HCT116 (cell line): ENCODE data around the gene PLCG2. TPM values are rescaled to one million over a fixed set of nuclear protein-coding genes. Genes with fewer than 3 reads are reported as not detected.

Experiments used
- ATAC-seq: fragments of 200-7000 bp; cut with Tn5 transposase; 2 replicates; pipeline ENCODE4 v1.9.1; 2020; ENCODE audit warnings: mild to moderate bottlenecking, moderate library complexity
- BruUV-seq: library from RNA; stranded (reverse); fragments of 400-500 nt; replicated peaks from 2 replicates; lab custom pipeline; 2021; lab: Mats Ljungman, UMichigan
- CTCF ChIA-PET: fragments of 300-600 bp; sonication (Branson Sonifier 250); formaldehyde crosslinking; loops from one replicate; lab custom pipeline; 2021; ENCODE audit warnings: antibody characterized with exemption; lab: Charles Lee
- POLR2A ChIA-PET: fragments of 300-600, 350-600 bp; sonication (Branson Sonifier 250); formaldehyde crosslinking; loops from one replicate; lab custom pipeline; 2021; ENCODE audit warnings: antibody characterized with exemption; lab: Charles Lee
- RAD21 ChIA-PET, 2 experiments: fragments of 300-600 bp; sonication (Branson Sonifier 250); formaldehyde crosslinking; loops; one replicate each; lab custom pipeline; 2023; ENCODE audit warnings: low total read pairs in 2 of 2; ENCODE audit not compliant: uncharacterized antibody in 2 of 2, unreplicated experiment in 2 of 2, low non-redundant PET in 1 of 2; lab: Charles Lee
- DNase-seq: peaks from one replicate; pipeline ENCODE4 v3.0.0-alpha.2; 2010; ENCODE audit warnings: low read depth, low spot score
- H2AFZ ChIP-seq: fragments of 200-600 bp; shearing (Covaris generic), sonication (generic); 2 replicates; pipeline ENCODE4 v1.6.1; 2017; ENCODE audit warnings: low read depth, mixed run types, mixed read lengths, antibody characterized with exemption, low read length; ENCODE audit not compliant: poor library complexity, severe bottlenecking
- H3K27ac ChIP-seq: 2 replicates; pipeline ENCODE4 v1.5.1; 2012; ENCODE audit warnings: low read depth, low read length
- H3K27me3 ChIP-seq: fragments of 200-600 bp; sonication (generic); 2 replicates; pipeline ENCODE4 v1.6.1; 2016; ENCODE audit warnings: mixed run types, low read length, mixed read lengths; ENCODE audit not compliant: insufficient read depth
- H3K36me3 ChIP-seq, 2 experiments: fragments of 200-500 bp in 1 of 2; fragments of 200-600 bp in 1 of 2; sonication (Bioruptor generic) in 1 of 2; sonication (generic) in 1 of 2; 2 replicates each; pipeline versions ENCODE4 v1.5.1 to v1.6.1; 2014 to 2016; ENCODE audit warnings: low read length in 2 of 2, inconsistent platforms in 1 of 2, mixed read lengths in 1 of 2, mixed run types in 1 of 2; ENCODE audit not compliant: insufficient read depth in 2 of 2, control insufficient read depth in 1 of 2
- H3K4me1 ChIP-seq, 2 experiments: fragments of 200-600 bp in 1 of 2; sonication (generic) in 1 of 2; 2 replicates each; pipeline versions ENCODE4 v1.5.1 to v1.6.1; 2012 to 2017; ENCODE audit warnings: low read length in 2 of 2, inconsistent platforms in 1 of 2, mild to moderate bottlenecking in 1 of 2, mixed read lengths in 1 of 2, mixed run types in 1 of 2, moderate library complexity in 1 of 2; ENCODE audit not compliant: insufficient read depth in 2 of 2, control insufficient read depth in 1 of 2
- H3K4me2 ChIP-seq: fragments of 200-600 bp; sonication (generic); 2 replicates; pipeline ENCODE4 v1.6.1; 2017; ENCODE audit warnings: mixed run types, low read length, mixed read lengths
- H3K4me3 ChIP-seq, 2 experiments: fragments of 200-600 bp in 1 of 2; sonication (generic) in 1 of 2; replicated peaks in 1 of 2; 2 replicates each; pipeline ENCODE4 v1.5.1; 2011 to 2016; ENCODE audit warnings: low read length in 2 of 2, control low read depth in 1 of 2, low read depth in 1 of 2, mild to moderate bottlenecking in 1 of 2, mixed read lengths in 1 of 2, mixed run types in 1 of 2
- H3K79me2 ChIP-seq: fragments of 200-600 bp; sonication (generic); 2 replicates; pipeline ENCODE4 v1.6.1; 2017; ENCODE audit warnings: mild to moderate bottlenecking, mixed run types, low read length, moderate library complexity, mixed read lengths; ENCODE audit not compliant: insufficient read depth
- H3K9ac ChIP-seq: fragments of 200-600 bp; sonication (generic); 2 replicates; pipeline ENCODE4 v1.6.1; 2016; ENCODE audit warnings: low read length, mixed read lengths
- H3K9me2 ChIP-seq: fragments of 200-600 bp; sonication (generic), shearing (Covaris generic); 2 replicates; pipeline ENCODE4 v1.6.1; 2017; ENCODE audit warnings: mixed run types, mild to moderate bottlenecking, moderate library complexity; ENCODE audit not compliant: insufficient read depth
- H3K9me3 ChIP-seq, 2 experiments: fragments of 200-500 bp in 1 of 2; fragments of 200-600 bp in 1 of 2; sonication (Bioruptor generic) in 1 of 2; sonication (generic) in 1 of 2; 2 replicates each; pipeline ENCODE4 v1.6.1; 2014 to 2017; ENCODE audit warnings: low read length in 2 of 2, mixed read lengths in 2 of 2, inconsistent platforms in 1 of 2, low read depth in 1 of 2, mild to moderate bottlenecking in 1 of 2, mixed run types in 1 of 2, moderate library complexity in 1 of 2; ENCODE audit not compliant: control insufficient read depth in 1 of 2, insufficient read depth in 1 of 2
- H4K20me1 ChIP-seq: fragments of 200-600 bp; sonication (generic), shearing (Covaris generic); 2 replicates; pipeline ENCODE4 v1.6.1; 2017; ENCODE audit warnings: mixed run types, mild to moderate bottlenecking, moderate library complexity; ENCODE audit not compliant: insufficient read depth
- CBX3 ChIP-seq: IDR thresholded peaks from 2 replicates; pipeline ENCODE4 v1.6.1; 2012; ENCODE audit warnings: low read depth
- CEBPB ChIP-seq: IDR thresholded peaks from 2 replicates; pipeline ENCODE4 v1.6.1; 2012; ENCODE audit warnings: low read depth
- EGR1 ChIP-seq: IDR thresholded peaks from 2 replicates; pipeline ENCODE4 v1.6.1; 2012; ENCODE audit warnings: low read depth
- EZH2phosphoT487 ChIP-seq: fragments of 200-600 bp; IDR thresholded peaks from 2 replicates; pipeline ENCODE4 v1.6.1; 2018; ENCODE audit warnings: antibody characterized with exemption, borderline replicate concordance
- FOSL1 ChIP-seq: IDR thresholded peaks from 2 replicates; pipeline ENCODE4 v1.6.1; 2012; ENCODE audit warnings: low read depth
- JUND ChIP-seq: IDR thresholded peaks from 2 replicates; pipeline ENCODE4 v1.6.1; 2012
- RAD21 ChIP-seq: IDR thresholded peaks from 2 replicates; pipeline ENCODE4 v1.6.1; 2012; ENCODE audit warnings: low read depth, mild to moderate bottlenecking
- SRF ChIP-seq: IDR thresholded peaks from 2 replicates; pipeline ENCODE4 v1.6.1; 2012; ENCODE audit warnings: low read depth
- TCF7L2 ChIP-seq: IDR thresholded peaks from 2 replicates; pipeline ENCODE4 v1.7.0; 2011; ENCODE audit warnings: borderline replicate concordance, inconsistent platforms; ENCODE audit not compliant: insufficient read depth, insufficient read length; ENCODE audit errors: extremely low read depth
- YY1 ChIP-seq: IDR thresholded peaks from 2 replicates; pipeline ENCODE4 v1.6.1; 2011; ENCODE audit warnings: low read length, low read depth, moderate library complexity, mild to moderate bottlenecking; ENCODE audit not compliant: insufficient replicate concordance; ENCODE audit errors: extremely low read depth
- ZBTB33 ChIP-seq: IDR thresholded peaks from 2 replicates; pipeline ENCODE4 v1.6.1; 2011; ENCODE audit warnings: mild to moderate bottlenecking, low read length, moderate library complexity; ENCODE audit not compliant: insufficient replicate concordance; ENCODE audit errors: extremely low read depth
- ZNF274 ChIP-seq: fragments of 200-500 bp; sonication (Bioruptor generic); IDR thresholded peaks from 2 replicates; pipeline ENCODE4 v1.6.1; 2014; ENCODE audit warnings: mild to moderate bottlenecking, low read depth, low read length, inconsistent platforms
- intact Hi-C: fragments of 100-400 bp; cut with micrococcal nuclease; formaldehyde crosslinking; loops from 2 replicates; pipeline ENCODE4 v1.10.0; 2022
- total RNA-seq: library from RNA; stranded (reverse); gene quantifications from one replicate; pipeline ENCODE4 v1.2.1, GENCODE V29; 2021; ENCODE audit not compliant: unreplicated experiment
- TF ChIP-seq, protein P1 (sequence below): IDR thresholded peaks from 2 replicates; pipeline ENCODE4 v1.6.1; 2012

Gene PLCG2
- total RNA-seq, 1 experiment from 2014 or later: 31.2 TPM

GRCh38 chr16:81882559-81882958 is 103.5 kb downstream of the PLCG2 start:
- intact Hi-C loops: no loop called here
- no peak overlapping the region for H3K4me3 ChIP-seq
- no peak for DNase-seq
- no peaks in the 10 kb centered on the region for H3K36me3 ChIP-seq
- no peaks in the 10 kb centered on the region for H4K20me1 ChIP-seq
- H3K79me2 ChIP-seq: no peaks in the 10 kb centered on the region
- TF ChIP-seq CBX3: no peak
- no peak for TF ChIP-seq ZBTB33
- no peak for TF ChIP-seq ZNF274
- TF ChIP-seq EGR1: no peak
- no peak for TF ChIP-seq SRF
- H3K9ac ChIP-seq: no peak overlapping the region
- H3K27me3 ChIP-seq: no peaks in the 10 kb centered on the region
- no peaks in the 10 kb centered on the region for H3K4me1 ChIP-seq
- ChIA-PET POLR2A (no interaction called here), CTCF (interaction anchor here (2.3 kb wide), 1 partner anchor 8 kb away, joined by 8 read pairs; no protein-coding TSS in a partner anchor), RAD21 (no interaction called here)
- H3K9me2 ChIP-seq: no peaks in the 10 kb centered on the region
- no peak for ATAC-seq
- no peak overlapping the region for H3K27ac ChIP-seq
- H2AFZ ChIP-seq: no peak overlapping the region
- no peak overlapping the region for H3K4me2 ChIP-seq
- H3K9me3 ChIP-seq: no peaks in the 10 kb centered on the region
- BruUV-seq: no TSS peak

DNA sequence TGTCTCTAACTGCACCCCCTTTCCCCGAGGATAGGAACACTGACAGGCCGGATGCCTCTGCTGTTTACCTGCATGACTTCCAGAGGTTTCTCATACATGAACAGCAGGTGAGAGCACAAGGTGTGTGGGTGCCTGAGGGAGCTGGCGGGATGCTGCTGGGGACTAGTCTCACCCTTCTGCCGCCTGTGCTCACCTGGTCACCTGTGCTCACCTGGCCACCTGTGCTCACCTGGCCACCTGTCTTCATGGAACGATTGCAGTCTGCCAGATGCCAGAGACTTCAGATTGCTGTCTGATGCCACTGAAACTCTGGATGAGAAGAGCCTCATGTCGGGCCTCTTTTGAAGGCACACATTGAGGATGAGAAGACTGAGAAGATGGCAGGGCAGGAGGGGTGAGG is 104.1 kb downstream of the PLCG2 start:
- ChIA-PET POLR2A (no interaction called here), RAD21 (no interaction called here), CTCF (interaction anchor here (2.3 kb wide), 1 partner anchor 9 kb away, joined by 8 read pairs; no protein-coding TSS in a partner anchor)
- BruUV-seq: no TSS peak
- Histone ChIP-seq H3K9me3 (no peaks in the 10 kb centered on the region), H3K27me3 (no peaks in the 10 kb centered on the region), H3K9ac (no peak overlapping the region), H3K4me3 (no peak overlapping the region), H3K79me2 (no peaks in the 10 kb centered on the region), H3K27ac (no peak overlapping the region), H4K20me1 (no peaks in the 10 kb centered on the region), H3K4me1 (no peaks in the 10 kb centered on the region), H3K36me3 (no peaks in the 10 kb centered on the region), H2AFZ (no peak overlapping the region), H3K4me2 (no peak overlapping the region), H3K9me2 (no peaks in the 10 kb centered on the region)
- TF ChIP-seq FOSL1: no peak
- TF ChIP-seq, protein P1, sequence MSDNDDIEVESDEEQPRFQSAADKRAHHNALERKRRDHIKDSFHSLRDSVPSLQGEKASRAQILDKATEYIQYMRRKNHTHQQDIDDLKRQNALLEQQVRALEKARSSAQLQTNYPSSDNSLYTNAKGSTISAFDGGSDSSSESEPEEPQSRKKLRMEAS: no peak
- TF ChIP-seq RAD21: no peak
- TF ChIP-seq CBX3: no peak
- no peak for TF ChIP-seq ZNF274
- no peak for TF ChIP-seq TCF7L2
- TF ChIP-seq EZH2phosphoT487: no peak
- TF ChIP-seq CEBPB: no peak
- no peak for TF ChIP-seq EGR1
- TF ChIP-seq JUND: no peak
- TF ChIP-seq YY1: no peak
- DNase-seq (no peak), ATAC-seq (no peak)
- intact Hi-C loops: no loop called here
